ENCODE data around the gene HS3ST3A1. TPM values are rescaled to one million over a fixed set of nuclear protein-coding genes. Genes with fewer than 3 reads are reported as not detected.
A peak's percentile ranks its signal among the peaks of the same experiment; 100 is the strongest.

The HS3ST3A1 gene
- total RNA-seq, 1 experiment from 2014 or later = 3.4 TPM

DNA sequence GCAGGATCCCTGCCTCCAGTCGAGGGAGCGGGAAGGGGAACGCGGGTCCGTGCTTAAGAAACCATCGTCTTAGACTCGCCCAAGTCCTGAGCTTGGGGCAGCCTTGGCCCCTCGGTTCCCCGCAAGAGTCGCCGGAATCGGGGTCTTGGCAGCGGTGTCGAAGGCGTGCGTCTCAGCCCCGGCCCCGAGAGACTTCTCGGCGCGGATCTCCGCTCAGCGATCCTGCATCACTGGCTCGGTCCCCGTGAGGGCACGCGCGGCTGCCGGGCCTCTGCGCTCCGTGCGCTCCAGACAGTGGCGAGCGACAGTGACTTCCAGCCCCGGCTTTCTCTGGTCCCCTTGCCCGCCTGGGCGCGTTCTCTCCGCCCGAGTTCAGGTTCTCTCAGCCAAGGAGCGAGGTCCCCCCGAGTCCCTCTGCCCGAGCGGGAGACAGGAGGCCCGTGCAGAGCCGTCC is 380 bp downstream of the HS3ST3A1 start:
- H3K27me3 Mint-ChIP-seq (ENCODE audit: low read depth) = peaks cover 49% of the 10 kb centered on the region
- H3K27ac ChIP-seq (ENCODE audit: insufficient read length, low read depth, low read length) = no peak overlapping the region
- H2BK120ac ChIP-seq (ENCODE audit: low read depth, low read length, poor library complexity, severe bottlenecking) = no peak overlapping the region
- H3K23me2 ChIP-seq (ENCODE audit: insufficient read length, low read depth, low read length, poor library complexity, severe bottlenecking) = peaks cover 22% of the 10 kb centered on the region
- H3K4me2 ChIP-seq (ENCODE audit: insufficient read depth, insufficient read length, low read length) = peak overlapping the region; percentile 60
- no peak overlapping the region for H2BK12ac ChIP-seq (ENCODE audit: insufficient read length, low read depth, low read length)
- H4K5ac ChIP-seq (ENCODE audit: insufficient read length, low read depth, low read length) = no peak overlapping the region
- H4K91ac ChIP-seq (ENCODE audit: insufficient read length, low read depth, low read length) = no peak overlapping the region
- H3K23ac ChIP-seq (ENCODE audit: insufficient read length, low read depth, low read length) = no peak overlapping the region
- no CpG with 5 or more reads among the region's 46 CpGs for WGBS (ENCODE audit: extremely low coverage, insufficient read length, low lambda C conversion rate)
- H3K9me3 Mint-ChIP-seq = no peaks in the 10 kb centered on the region; a peak in 1 of 5 replicates
- no peaks in the 10 kb centered on the region; a peak in 1 of 7 replicates for H3K36me3 Mint-ChIP-seq (ENCODE audit: insufficient read depth in 1 of 3, low read depth in 3 of 3)
- peak overlapping the region; percentile 80 to 86 for H3K4me3 Mint-ChIP-seq
- no peak overlapping the region for H2BK15ac ChIP-seq (ENCODE audit: low read depth, low read length)
- H2AFZ ChIP-seq (ENCODE audit: low read length) = no peak overlapping the region
- no peaks in the 10 kb centered on the region for H3K9me3 ChIP-seq (ENCODE audit: control insufficient read depth, low read depth, low read length)
- peaks cover 20 to 21% of the 10 kb centered on the region in 2 experiments for H3K4me1 Mint-ChIP-seq
- no peak overlapping the region for H3K18ac ChIP-seq (ENCODE audit: insufficient read length, low read depth, low read length)
- no peak overlapping the region for H3K9ac ChIP-seq (ENCODE audit: extremely low read depth, insufficient read length, low read length)
- TF ChIP-seq, protein P1, sequence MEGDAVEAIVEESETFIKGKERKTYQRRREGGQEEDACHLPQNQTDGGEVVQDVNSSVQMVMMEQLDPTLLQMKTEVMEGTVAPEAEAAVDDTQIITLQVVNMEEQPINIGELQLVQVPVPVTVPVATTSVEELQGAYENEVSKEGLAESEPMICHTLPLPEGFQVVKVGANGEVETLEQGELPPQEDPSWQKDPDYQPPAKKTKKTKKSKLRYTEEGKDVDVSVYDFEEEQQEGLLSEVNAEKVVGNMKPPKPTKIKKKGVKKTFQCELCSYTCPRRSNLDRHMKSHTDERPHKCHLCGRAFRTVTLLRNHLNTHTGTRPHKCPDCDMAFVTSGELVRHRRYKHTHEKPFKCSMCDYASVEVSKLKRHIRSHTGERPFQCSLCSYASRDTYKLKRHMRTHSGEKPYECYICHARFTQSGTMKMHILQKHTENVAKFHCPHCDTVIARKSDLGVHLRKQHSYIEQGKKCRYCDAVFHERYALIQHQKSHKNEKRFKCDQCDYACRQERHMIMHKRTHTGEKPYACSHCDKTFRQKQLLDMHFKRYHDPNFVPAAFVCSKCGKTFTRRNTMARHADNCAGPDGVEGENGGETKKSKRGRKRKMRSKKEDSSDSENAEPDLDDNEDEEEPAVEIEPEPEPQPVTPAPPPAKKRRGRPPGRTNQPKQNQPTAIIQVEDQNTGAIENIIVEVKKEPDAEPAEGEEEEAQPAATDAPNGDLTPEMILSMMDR (conservative IDR thresholded peaks at IDR 0.05) = no peak
- H3K27ac Mint-ChIP-seq = no peak overlapping the region
- no peak overlapping the region for H2BK5ac ChIP-seq (ENCODE audit: insufficient read length, low read length)
- H2AK5ac ChIP-seq (ENCODE audit: insufficient read length, low read length) = no peak overlapping the region
- peak overlapping the region; percentile 49; the same call in 1 of the 2 replicates for H3K14ac ChIP-seq (ENCODE audit: insufficient read depth, low read length)
- no peak for DNase-seq
- H3K27me3 ChIP-seq (ENCODE audit: insufficient read depth, low read length) = no peaks in the 10 kb centered on the region; the same call in 1 of the 2 replicates
- no peaks in the 10 kb centered on the region for H3K79me2 ChIP-seq (ENCODE audit: insufficient read depth, low read length)
- no peaks in the 10 kb centered on the region for H4K20me1 ChIP-seq (ENCODE audit: control insufficient read depth, insufficient read depth, insufficient read length)
- H3K4me1 ChIP-seq (ENCODE audit: insufficient read depth, low read length) = no peaks in the 10 kb centered on the region
- no peak overlapping the region for H3T11ph ChIP-seq (ENCODE audit: low read length)
- no peak overlapping the region for H4K8ac ChIP-seq (replicated peaks; ENCODE audit: insufficient read length, low read depth, low read length)
- H3K79me1 ChIP-seq (ENCODE audit: insufficient read depth, low read depth, low read length, poor library complexity, severe bottlenecking) = no peaks in the 10 kb centered on the region
- H3K56ac ChIP-seq (ENCODE audit: insufficient read length, low read depth, low read length) = no peak overlapping the region
- H3K4ac ChIP-seq (ENCODE audit: low read depth, low read length) = no peak overlapping the region; the same call in 1 of the 2 replicates
- H2BK20ac ChIP-seq (ENCODE audit: low read depth, low read length, poor library complexity, severe bottlenecking) = no peak overlapping the region
